Liver (tissue), 4 donors: ENCODE data around the gene DCD. TPM values are rescaled to one million over a fixed set of nuclear protein-coding genes. Genes with fewer than 3 reads are reported as not detected.

Experiments
- polyA plus RNA-seq, 2 donors: library from polyadenylated mRNA; stranded (reverse) in 1 of 2; unstranded in 1 of 2; fragments of 200-250 nt in 1 of 2; fragments of >200 nt in 1 of 2; fragmentation: Nextera tagmentation in 1 of 2; extraction: Ambion mirVana in 1 of 2; gene quantifications; one replicate each; pipeline versions ENCODE4 v1.2.1 to v1.2.3, GENCODE V29; 2013 to 2015
- total RNA-seq, 2 donors: library from RNA; depleted of rRNA; stranded (reverse); fragments of >200 nt; gene quantifications; one replicate each; pipeline ENCODE4 v1.2.3, GENCODE V29; 2014
- donor health status: healthy.
- donor health status: healthy.
- donor health status: healthy.

The DCD gene
- total and polyA plus RNA-seq, 4 donors = not detected

Other genes with a start within 250 kb of the DCD start
- 10 to 100 TPM; 52.2 to 60.7 TPM for gene ITGA5, start 229.1 kb downstream of the DCD start, total RNA-seq
- gene ITGA5, start 229.1 kb downstream of the DCD start, polyA plus RNA-seq = 10 to 100 TPM; 26.6 to 27.1 TPM
- gene GTSF1, start 174.8 kb downstream of the DCD start, total RNA-seq = under 1 TPM; 0.33 to 0.89 TPM
- gene GTSF1, start 174.8 kb downstream of the DCD start, polyA plus RNA-seq = under 1 TPM in 1 of 2 donors, not detected in 1; 0.57 TPM
- gene NCKAP1L, start 150.6 kb downstream of the DCD start, total RNA-seq = 10 to 100 TPM; 12.4 to 32.0 TPM
- gene NCKAP1L, start 150.6 kb downstream of the DCD start, polyA plus RNA-seq = 1 to 10 TPM; 1.3 to 4.6 TPM
- 1 to 10 TPM; 2.9 to 3.7 TPM for gene PDE1B, start 98.8 kb downstream of the DCD start, total RNA-seq
- 1 to 10 TPM in 1 of 2 donors, under 1 TPM in 1; 0.90 to 1.6 TPM for gene PDE1B, start 98.8 kb downstream of the DCD start, polyA plus RNA-seq
- gene PPP1R1A, start 59.7 kb downstream of the DCD start, total RNA-seq = 10 to 100 TPM in 1 of 2 donors, 1 to 10 TPM in 1; 8.1 to 12.4 TPM
- gene PPP1R1A, start 59.7 kb downstream of the DCD start, polyA plus RNA-seq = 100 to 1,000 TPM in 1 of 2 donors, 10 to 100 TPM in 1; 75.2 to 182 TPM
- not detected for gene LACRT, start 13.5 kb downstream of the DCD start, total RNA-seq
- not detected for gene LACRT, start 13.5 kb downstream of the DCD start, polyA plus RNA-seq
- not detected for gene MUCL1, start 206.2 kb upstream of the DCD start, total RNA-seq
- not detected for gene MUCL1, start 206.2 kb upstream of the DCD start, polyA plus RNA-seq